Stimulated activated effector memory CD8-positive, alpha-beta T cell treated with anti-CD3 and anti-CD28 coated beads, Interleukin-12 subunit alpha, Interleukin-12 subunit beta, amount 100 ng/mL, for 72 hours (primary cell): ENCODE measurements around the gene TFDP2.
"Not testable (repeated sequence)": the region's sequence is repeated elsewhere in the genome, so short reads cannot be mapped to it uniquely, and the experiment has no call there.

Experiments used
- ATAC-seq: fragments of 150-1000 bp; cut with Tn5 transposase; 2 replicates; pipeline ENCODE4 v1.10.0; 2021
- DNase-seq, 2 donors: peaks; one replicate each; pipeline ENCODE4 v3.0.0; 2021 to 2022; ENCODE audit warnings: low spot score in 2 of 2
- H3K27ac Mint-ChIP-seq: one replicate; pipeline ENCODE4 v1.8.0; 2022; ENCODE audit warnings: mild to moderate bottlenecking, mixed read lengths
- H3K36me3 Mint-ChIP-seq: one replicate; pipeline ENCODE4 v1.8.0; 2022; ENCODE audit warnings: mild to moderate bottlenecking, mixed read lengths
- H3K4me1 Mint-ChIP-seq: one replicate; pipeline ENCODE4 v1.8.0; 2022; ENCODE audit warnings: mixed read lengths
- H3K4me3 Mint-ChIP-seq: one replicate; pipeline ENCODE4 v1.8.0; 2022; ENCODE audit warnings: mild to moderate bottlenecking, mixed read lengths
- H3K9me3 Mint-ChIP-seq: one replicate; pipeline ENCODE4 v1.8.0; 2022; ENCODE audit warnings: mixed read lengths

The TFDP2 gene

DNA sequence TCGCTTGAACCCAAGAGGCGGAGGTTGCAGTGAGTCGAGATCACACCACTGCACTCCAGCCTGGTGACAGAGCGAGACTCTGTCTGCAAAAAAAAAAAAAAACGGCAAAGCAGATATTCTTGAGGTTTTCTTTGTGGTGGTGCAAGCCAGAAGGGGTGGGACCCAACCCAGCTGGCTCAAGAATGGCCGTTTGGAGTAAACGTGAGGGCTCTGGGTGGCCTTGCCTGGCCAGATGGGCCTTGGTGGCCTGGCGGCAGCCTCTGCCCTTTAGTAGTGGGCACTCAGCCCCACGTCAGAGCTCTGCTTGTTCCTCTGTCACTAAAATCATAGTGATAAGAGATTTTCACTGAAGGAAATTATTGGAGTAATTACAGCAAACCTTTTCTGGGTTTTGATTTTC, 222.4 kb downstream of the TFDP2 start:
- DNase-seq (no peak), ATAC-seq (no peak)
- no peaks in the 10 kb centered on the region for H3K9me3 Mint-ChIP-seq
- peaks cover 6% of the 10 kb centered on the region for H3K4me1 Mint-ChIP-seq
- peaks cover 66% of the 10 kb centered on the region for H3K36me3 Mint-ChIP-seq
- H3K4me3 Mint-ChIP-seq, result no peak overlapping the region
- no peak overlapping the region for H3K27ac Mint-ChIP-seq

DNA sequence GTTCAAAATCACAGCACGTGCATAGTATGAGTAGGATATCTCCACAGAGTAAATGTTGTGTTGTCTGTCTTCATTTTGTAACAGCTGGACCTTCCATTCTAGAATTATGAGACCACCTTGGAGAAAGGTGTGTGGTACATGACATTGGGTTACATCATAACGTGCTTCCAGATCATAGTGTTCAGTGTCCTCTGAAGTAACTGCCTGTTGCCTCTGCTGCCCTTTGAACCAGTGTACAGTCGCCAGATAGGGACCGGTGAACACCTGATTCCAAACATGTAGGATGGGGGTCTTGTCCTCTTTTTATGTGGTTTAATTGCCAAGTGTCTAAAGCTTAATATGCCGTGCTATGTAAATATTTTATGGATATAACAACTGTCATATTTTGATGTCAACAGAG, 223.7 kb downstream of the TFDP2 start:
- not testable (repeated sequence) for DNase-seq, H3K9me3 Mint-ChIP-seq, H3K4me1 Mint-ChIP-seq, H3K27ac Mint-ChIP-seq, ATAC-seq, H3K4me3 Mint-ChIP-seq
- peaks cover 78% of the 10 kb centered on the region for H3K36me3 Mint-ChIP-seq

DNA sequence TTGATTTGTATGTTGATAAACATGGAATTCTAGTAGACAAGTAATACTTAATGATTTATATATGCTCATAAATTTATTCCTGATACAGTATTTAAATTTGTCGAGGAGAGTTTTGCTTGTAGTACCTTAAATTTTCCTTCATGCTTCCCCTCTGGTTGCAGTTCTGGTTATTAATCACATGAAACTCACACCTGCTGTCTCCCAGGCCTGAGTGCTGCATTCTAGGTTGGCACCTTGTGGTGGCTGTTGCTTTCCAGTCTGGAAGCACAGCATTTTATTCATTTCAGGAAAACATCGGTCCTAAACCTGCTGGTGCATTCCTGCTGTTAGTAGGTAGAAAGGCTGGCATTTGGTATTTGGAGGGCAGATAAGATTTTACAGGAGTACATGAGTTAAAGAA, 228.0 kb downstream of the TFDP2 start:
- Mint-ChIP-seq H3K4me3 (no peak overlapping the region), H3K4me1 (no peaks in the 10 kb centered on the region), H3K27ac (no peak overlapping the region), H3K36me3 (peaks cover 99% of the 10 kb centered on the region), H3K9me3 (no peaks in the 10 kb centered on the region)
- ATAC-seq (no peak), DNase-seq (no peak)

DNA sequence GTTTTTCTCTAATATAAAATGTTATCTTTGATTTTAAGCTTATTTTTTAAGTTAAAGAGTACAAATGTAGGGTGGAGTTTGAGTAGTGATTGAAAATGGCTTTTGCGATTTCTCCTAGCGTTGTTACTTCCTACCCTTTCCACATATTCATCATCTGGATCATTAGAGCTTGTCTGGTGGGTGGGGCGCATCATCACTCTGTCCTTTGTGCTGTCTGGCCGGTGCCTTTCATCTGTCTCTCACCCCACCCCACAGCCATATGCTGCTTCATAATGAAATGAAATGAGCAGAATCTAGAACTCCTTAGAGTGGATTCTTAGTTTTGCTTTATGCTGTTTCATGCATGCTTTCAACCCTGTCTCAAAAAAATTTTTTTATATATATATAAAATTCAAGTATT, 228.6 kb downstream of the TFDP2 start:
- no peaks in the 10 kb centered on the region for H3K4me1 Mint-ChIP-seq
- no peak overlapping the region for H3K4me3 Mint-ChIP-seq
- no peaks in the 10 kb centered on the region for H3K9me3 Mint-ChIP-seq
- DNase-seq (no peak), ATAC-seq (no peak)
- H3K36me3 Mint-ChIP-seq, result peaks cover 99% of the 10 kb centered on the region
- no peak overlapping the region for H3K27ac Mint-ChIP-seq

DNA sequence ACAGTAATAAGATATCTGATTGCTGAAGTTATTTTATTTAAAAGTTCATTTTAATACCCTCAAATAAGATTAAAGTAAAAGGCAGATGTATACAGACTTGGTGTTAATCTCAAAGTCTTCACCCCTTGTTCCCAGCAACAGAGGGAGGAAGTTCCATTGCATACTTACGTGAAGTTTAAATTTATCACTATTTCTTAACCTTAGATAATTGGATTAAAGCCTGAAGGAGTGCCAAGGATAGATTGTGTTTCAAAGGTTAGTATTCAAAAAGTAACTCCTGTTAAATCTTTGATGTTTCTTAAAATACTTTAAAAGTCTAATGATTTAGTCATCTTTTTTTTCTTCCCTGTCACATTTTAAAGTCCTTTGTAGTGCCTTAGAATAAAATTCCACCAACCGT, 233.6 kb downstream of the TFDP2 start:
- H3K36me3 Mint-ChIP-seq, result peaks cover 100% of the 10 kb centered on the region
- peaks cover 7% of the 10 kb centered on the region for H3K4me1 Mint-ChIP-seq
- DNase-seq, result no peak
- H3K9me3 Mint-ChIP-seq, result peaks cover 3% of the 10 kb centered on the region
- no peak overlapping the region for H3K4me3 Mint-ChIP-seq
- no peak for ATAC-seq
- no peak overlapping the region for H3K27ac Mint-ChIP-seq

DNA sequence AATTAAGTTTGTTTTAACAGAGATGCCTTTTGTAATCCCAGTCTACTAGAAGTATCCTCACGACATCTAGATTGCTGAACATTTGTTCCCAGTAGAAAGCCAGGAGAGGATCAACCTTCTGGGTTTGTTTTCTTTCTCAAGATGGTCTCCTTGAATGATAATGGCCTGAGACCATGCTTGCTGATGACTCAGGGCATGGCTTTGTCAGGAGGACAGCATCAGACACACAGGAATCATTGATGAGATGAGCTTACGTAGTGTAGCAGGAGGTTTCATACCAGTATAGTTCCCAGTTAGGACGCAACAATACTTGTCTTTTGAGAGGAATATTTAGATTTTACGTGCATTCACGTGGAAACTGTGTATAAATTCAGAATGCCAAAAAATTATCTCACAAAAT, 234.3 kb downstream of the TFDP2 start:
- no peak overlapping the region for H3K4me3 Mint-ChIP-seq
- DNase-seq, result no peak
- peaks cover 100% of the 10 kb centered on the region for H3K36me3 Mint-ChIP-seq
- no peak for ATAC-seq
- peaks cover 7% of the 10 kb centered on the region for H3K4me1 Mint-ChIP-seq
- H3K9me3 Mint-ChIP-seq, result peaks cover 3% of the 10 kb centered on the region
- H3K27ac Mint-ChIP-seq, result no peak overlapping the region

DNA sequence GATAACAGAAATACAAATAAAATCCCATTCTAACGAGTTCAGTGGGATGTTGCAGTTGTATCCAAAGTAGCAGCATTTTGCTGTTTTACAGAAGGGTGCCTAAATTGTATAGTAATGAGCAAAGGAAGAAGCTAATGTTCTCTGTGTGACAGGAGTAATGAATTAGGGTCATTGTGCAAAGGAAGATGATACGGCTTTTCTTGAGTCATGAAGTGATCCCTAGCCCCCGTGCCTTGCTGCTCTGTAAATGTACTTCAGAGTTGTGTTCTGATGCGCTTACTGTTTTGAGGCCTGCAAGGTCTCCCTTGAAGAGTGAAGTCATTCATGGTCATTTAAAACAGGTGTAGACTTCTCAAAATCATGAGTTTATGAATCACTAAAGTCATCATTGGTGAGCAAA, 235.0 kb downstream of the TFDP2 start:
- peaks cover 10% of the 10 kb centered on the region for H3K4me1 Mint-ChIP-seq
- peaks cover 100% of the 10 kb centered on the region for H3K36me3 Mint-ChIP-seq
- DNase-seq, result no peak
- ATAC-seq, result no peak
- H3K4me3 Mint-ChIP-seq, result no peak overlapping the region
- no peak overlapping the region for H3K27ac Mint-ChIP-seq
- peaks cover 3% of the 10 kb centered on the region for H3K9me3 Mint-ChIP-seq

DNA sequence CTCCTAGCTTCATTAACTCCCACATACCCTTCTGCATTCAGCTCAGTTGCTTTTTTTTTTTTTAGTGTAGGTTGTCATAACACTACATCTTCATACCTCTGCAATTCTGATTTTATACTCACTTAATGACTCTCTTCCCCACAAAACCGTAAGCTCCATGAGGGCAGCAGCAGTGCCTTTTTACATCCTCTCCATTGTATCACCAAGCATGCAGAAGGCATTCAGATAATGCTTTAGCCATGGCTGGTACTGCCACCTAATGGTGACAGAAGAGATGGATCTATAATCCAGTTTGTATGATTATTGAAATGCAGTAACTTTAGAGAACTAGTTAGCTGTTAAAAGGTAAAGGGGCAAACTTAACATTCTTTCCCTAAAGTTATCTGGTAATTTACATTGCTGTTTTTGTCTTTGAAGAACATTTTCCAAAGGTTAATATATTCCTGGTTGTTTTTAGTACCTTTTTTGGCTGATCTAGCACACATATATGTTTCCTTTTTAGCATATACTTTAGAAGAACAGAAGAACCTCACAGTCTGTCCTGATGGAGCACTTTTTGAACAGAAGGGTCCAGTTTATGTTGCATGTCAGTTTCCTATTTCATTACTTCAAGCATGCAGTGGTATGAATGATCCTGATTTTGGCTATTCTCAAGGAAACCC, 236.1 kb downstream of the TFDP2 start:
- Mint-ChIP-seq H3K36me3 (peaks cover 100% of the 10 kb centered on the region), H3K27ac (peak overlapping the region; percentile 3), H3K4me1 (peaks cover 19% of the 10 kb centered on the region), H3K4me3 (no peak overlapping the region), H3K9me3 (peaks cover 3% of the 10 kb centered on the region)
- DNase-seq, result peak; percentile 14 to 65
- ATAC-seq, result peak; percentile 86

DNA sequence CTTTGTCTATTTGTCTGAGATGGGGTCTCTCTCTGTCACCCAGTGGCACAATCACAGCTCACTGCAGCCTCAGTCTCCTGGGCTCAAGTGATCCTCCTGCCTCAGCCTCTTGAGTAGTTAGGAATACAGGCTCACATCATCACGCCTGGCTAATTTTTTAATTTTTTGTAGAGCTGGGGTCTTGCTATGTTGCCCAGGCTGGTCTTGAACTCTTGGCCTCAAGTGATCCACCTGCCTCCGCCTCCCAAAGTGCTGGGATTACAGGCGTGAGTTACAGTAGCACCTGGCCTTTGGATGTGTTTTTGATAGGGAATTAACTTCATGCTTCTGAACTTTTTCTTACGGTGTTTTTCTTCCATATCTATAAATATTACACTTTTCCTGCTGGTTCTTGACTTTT, 239.4 kb downstream of the TFDP2 start:
- Mint-ChIP-seq H3K4me1 (peaks cover 24% of the 10 kb centered on the region), H3K36me3 (peaks cover 100% of the 10 kb centered on the region)
- not testable (repeated sequence) for H3K9me3 Mint-ChIP-seq, H3K27ac Mint-ChIP-seq, ATAC-seq, H3K4me3 Mint-ChIP-seq
- peak in 1 of 2 donors; percentile 22 for DNase-seq

DNA sequence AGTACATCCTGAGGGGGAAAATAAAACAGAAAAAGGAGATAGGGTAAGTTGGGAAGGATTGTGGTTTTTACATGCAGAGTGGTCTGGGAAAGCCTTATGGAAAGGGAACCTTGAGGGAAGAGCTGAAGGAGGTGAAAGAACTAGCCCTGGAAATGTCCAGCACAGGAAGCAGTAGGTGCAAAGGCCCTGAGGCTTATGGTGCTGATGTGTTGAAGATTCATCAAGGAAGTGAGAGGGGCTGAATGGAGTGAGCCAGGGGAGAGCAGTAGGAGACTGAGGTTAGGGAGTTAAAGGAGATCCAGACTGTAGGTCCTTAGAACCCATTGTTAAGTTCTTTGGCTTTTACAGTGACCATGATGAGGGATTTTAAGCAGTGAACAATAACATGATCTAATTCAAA, 239.9 kb downstream of the TFDP2 start:
- H3K9me3 Mint-ChIP-seq, result peaks cover 3% of the 10 kb centered on the region
- H3K4me1 Mint-ChIP-seq, result peaks cover 28% of the 10 kb centered on the region
- ATAC-seq, result no peak
- H3K36me3 Mint-ChIP-seq, result peaks cover 100% of the 10 kb centered on the region
- DNase-seq, result peak in 1 of 2 donors; percentile 32
- peak overlapping the region; percentile 1 for H3K27ac Mint-ChIP-seq
- no peak overlapping the region for H3K4me3 Mint-ChIP-seq

DNA sequence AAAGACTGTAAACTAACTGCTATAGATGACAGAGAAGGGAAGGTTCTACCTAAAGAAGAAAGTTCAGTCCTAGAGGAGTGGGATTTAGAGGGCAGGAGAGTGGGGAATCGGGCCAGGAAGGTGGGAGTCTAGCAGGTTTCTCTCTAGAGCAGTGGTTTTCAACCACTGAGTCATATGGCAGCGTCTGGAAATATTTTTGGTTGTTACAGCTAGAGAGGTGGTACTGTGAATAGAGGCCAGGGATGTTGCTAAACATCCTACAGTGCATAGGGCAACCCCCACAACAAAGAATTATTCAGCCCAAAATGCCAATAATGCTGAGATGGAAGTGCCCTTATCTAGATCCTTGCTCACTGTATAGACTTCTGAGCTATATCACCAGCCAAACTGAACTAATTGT, 244.2 kb downstream of the TFDP2 start:
- H3K9me3 Mint-ChIP-seq, result no peaks in the 10 kb centered on the region
- ATAC-seq, result peak; percentile 65
- peaks cover 44% of the 10 kb centered on the region for H3K4me1 Mint-ChIP-seq
- peaks cover 72% of the 10 kb centered on the region for H3K36me3 Mint-ChIP-seq
- peak overlapping the region; percentile 89 for H3K27ac Mint-ChIP-seq
- peak in 1 of 2 donors; percentile 51 for DNase-seq
- peak overlapping the region; percentile 40 for H3K4me3 Mint-ChIP-seq

DNA sequence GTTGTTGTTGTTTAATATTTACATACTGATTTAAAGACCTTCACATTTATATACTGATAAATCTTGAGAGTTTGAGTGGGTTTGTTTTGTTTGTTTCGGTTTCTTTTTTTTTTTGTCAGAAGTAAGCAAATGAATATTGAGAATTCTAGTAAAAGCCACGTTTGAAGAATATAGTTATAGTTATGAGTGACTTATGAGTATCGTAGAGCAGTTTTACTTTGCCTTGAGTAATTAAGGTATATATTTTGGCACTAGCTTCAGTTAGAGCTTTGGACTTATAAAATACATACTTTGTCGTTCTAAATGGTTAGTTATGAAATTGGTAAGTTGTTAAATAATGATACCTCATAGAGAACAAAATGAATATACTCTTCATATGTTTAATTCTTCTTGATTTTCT, 245.1 kb downstream of the TFDP2 start:
- peak overlapping the region; percentile 40 for H3K4me3 Mint-ChIP-seq
- H3K27ac Mint-ChIP-seq, result peak overlapping the region; percentile 89
- DNase-seq (no peak), ATAC-seq (peak; percentile 91)
- H3K4me1 Mint-ChIP-seq, result peaks cover 42% of the 10 kb centered on the region
- peaks cover 67% of the 10 kb centered on the region for H3K36me3 Mint-ChIP-seq
- H3K9me3 Mint-ChIP-seq, result no peaks in the 10 kb centered on the region

DNA sequence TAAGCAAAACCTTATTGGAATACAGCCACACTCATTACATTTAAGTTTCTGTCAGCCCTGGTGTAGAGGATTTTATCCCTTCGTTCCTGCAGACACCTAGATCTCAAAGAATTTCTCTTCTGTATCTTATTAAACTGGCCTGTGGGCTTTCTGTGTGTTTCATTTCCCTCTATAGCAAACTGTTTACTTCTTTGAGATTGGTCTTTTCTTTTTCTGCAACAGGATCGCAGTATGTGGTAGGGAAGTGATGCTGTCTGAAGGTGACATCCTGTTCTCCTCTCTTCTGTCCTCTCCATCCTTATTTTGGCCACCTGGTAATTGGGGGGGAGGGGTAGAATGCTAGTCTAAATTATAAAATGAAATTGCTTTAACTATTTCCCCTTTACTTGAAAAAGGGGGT, 247.4 kb downstream of the TFDP2 start:
- DNase-seq (no peak), ATAC-seq (no peak)
- H3K4me3 Mint-ChIP-seq, result no peak overlapping the region

DNA sequence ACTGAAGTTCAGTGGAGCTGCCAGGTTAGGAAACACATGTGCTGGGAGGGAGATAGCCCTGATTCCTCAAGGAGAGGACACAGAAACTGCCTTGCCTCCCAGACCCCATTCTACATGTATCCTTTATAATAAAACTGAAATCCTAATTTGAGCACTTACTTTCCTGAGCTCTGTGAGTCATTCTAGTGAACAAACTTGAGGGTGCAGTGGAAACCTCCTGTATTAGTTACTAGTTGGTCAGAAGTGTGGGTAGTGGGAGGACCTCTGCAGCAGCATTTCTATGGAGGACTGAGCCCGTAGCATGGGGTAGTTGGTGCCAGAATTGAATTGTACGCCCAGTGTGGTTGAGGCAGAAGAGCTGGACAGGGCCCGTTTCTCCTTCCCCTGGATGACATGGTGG, 249.0 kb downstream of the TFDP2 start:
- ATAC-seq (peak; percentile 80), DNase-seq (peak in 1 of 2 donors; percentile 50)
- no peaks in the 10 kb centered on the region for H3K9me3 Mint-ChIP-seq
- H3K4me1 Mint-ChIP-seq, result peaks cover 51% of the 10 kb centered on the region
- H3K36me3 Mint-ChIP-seq, result peaks cover 55% of the 10 kb centered on the region
- H3K27ac Mint-ChIP-seq, result no peak overlapping the region
- H3K4me3 Mint-ChIP-seq, result no peak overlapping the region

More for the DNA sequence above, 247.4 kb downstream of the TFDP2 start:
- H3K4me1 Mint-ChIP-seq, result peaks cover 40% of the 10 kb centered on the region
- H3K9me3 Mint-ChIP-seq, result no peaks in the 10 kb centered on the region
- no peak overlapping the region for H3K27ac Mint-ChIP-seq
- H3K36me3 Mint-ChIP-seq, result peaks cover 55% of the 10 kb centered on the region

DNA sequence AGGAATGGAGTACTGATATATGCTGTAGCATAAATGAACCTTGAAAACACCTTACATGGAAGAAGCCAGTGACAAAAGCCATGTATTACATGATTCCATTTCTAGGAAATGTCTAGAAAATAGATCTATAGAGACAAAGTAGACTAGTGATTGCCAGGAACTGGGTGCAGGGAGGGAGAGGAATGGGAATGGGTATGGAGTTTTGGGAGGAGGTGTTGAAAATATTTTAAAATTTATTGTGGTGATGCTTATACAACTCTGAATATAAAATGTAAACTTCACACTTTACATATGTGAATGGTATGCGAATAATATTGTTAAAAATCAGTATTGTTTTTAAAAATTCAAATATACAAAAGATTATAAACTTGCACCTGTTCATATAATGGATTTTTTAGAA, 250.4 kb downstream of the TFDP2 start:
- no peak for ATAC-seq
- no peak for DNase-seq
- Mint-ChIP-seq H3K9me3 (no peaks in the 10 kb centered on the region), H3K4me3 (no peak overlapping the region), H3K36me3 (peaks cover 53% of the 10 kb centered on the region), H3K27ac (no peak overlapping the region), H3K4me1 (peaks cover 41% of the 10 kb centered on the region)

DNA sequence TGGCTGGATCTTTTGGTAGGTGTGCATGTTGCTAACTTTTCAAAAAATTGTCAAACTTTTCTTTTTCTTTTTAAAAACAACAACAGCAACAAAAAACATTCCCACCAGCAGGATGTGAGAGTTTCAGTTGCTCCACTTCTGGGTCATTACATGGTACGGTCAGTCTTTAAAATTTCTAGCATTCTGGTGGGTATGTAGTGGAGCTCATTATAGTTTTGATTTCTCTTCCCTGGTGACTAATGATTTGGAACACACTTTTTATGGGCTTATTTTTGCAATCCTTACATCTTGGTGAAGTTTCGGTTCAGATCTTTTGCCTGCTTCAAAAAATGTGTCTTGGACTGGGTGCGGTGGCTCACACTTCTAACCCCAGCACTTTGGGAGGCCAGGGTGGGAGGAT, 253.6 kb downstream of the TFDP2 start:
- Mint-ChIP-seq H3K4me3 (no peak overlapping the region), H3K4me1 (peaks cover 44% of the 10 kb centered on the region), H3K9me3 (no peaks in the 10 kb centered on the region), H3K36me3 (peaks cover 74% of the 10 kb centered on the region), H3K27ac (no peak overlapping the region)
- ATAC-seq, result no peak
- DNase-seq, result no peak
